ENCODE data around the gene KLF6. TPM values are rescaled to one million over a fixed set of nuclear protein-coding genes. Genes with fewer than 3 reads are reported as not detected.

KLF6 gene
- total RNA-seq, 2 experiments from 2014 or later = 19.2 to 43.0 TPM

DNA sequence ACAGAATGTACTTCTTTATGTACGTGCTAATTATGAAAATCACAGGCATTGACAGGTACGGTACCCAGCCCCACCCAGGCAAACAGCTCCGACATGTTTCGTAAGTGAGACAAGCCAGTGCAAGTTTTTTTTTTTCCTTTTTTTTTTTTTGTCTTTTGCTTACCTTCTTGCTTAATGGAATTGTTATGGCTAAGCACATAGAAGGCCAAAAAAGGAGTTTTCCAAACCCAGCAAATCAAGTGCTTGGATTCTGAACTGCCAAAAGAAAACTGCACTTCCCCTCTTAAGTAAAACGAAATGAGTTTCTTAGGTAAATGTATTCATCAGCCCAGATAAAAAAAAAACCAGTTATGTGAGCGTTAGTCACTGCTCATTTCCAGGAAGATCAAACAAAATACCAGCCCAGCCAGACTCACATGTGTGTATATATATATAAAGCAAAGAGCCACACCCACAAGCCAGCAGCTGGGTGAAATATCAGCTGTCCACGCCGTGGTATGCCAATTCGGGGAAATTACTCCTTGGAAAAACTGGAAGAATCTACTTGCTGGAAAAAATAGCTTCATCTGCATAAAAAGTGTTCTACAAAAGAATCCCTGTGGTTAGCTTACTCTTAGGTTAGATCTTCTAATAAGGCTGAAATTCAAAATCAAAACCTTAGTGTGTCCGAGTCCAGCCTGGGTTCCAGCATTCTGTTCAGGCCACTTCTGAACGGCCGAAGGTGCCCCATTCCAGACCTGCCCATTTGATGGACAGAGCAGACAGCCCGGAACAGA, 8.0 kb downstream of the KLF6 start:
- Histone ChIP-seq H3K36me3 (ENCODE audit: insufficient read depth, low read length) (peaks cover 80% of the 10 kb centered on the region), H3K27ac (ENCODE audit: low read depth, low read length, poor library complexity, severe bottlenecking) (no peak overlapping the region), H3K79me2 (ENCODE audit: insufficient read depth, low read depth, low read length) (peaks cover 42% of the 10 kb centered on the region), H3K4me2 (ENCODE audit: low read length) (no peak overlapping the region), H3K4me1 (ENCODE audit: insufficient read depth, low read length, poor library complexity, severe bottlenecking) (peaks cover 10% of the 10 kb centered on the region), H3K4me3 (ENCODE audit: low read depth, low read length, poor library complexity, severe bottlenecking) (no peak overlapping the region), H3K9me2 (ENCODE audit: insufficient read depth, low read length) (no peaks in the 10 kb centered on the region), H3K9me3 (ENCODE audit: low read length) (no peaks in the 10 kb centered on the region), H2AFZ (ENCODE audit: low read length) (no peak overlapping the region), H4K20me1 (ENCODE audit: insufficient read depth, low read length) (peaks cover 32% of the 10 kb centered on the region)
- ChIA-PET POLR2A (interaction anchor here (0.6 to 0.8 kb wide), 4 partner anchors 42 to 188 kb away, joined by 3 to 4 read pairs (median 4); no protein-coding TSS in a partner anchor), CTCF (ENCODE audit: unreplicated experiment) (no interaction called here)
- TF ChIP-seq, protein P1, sequence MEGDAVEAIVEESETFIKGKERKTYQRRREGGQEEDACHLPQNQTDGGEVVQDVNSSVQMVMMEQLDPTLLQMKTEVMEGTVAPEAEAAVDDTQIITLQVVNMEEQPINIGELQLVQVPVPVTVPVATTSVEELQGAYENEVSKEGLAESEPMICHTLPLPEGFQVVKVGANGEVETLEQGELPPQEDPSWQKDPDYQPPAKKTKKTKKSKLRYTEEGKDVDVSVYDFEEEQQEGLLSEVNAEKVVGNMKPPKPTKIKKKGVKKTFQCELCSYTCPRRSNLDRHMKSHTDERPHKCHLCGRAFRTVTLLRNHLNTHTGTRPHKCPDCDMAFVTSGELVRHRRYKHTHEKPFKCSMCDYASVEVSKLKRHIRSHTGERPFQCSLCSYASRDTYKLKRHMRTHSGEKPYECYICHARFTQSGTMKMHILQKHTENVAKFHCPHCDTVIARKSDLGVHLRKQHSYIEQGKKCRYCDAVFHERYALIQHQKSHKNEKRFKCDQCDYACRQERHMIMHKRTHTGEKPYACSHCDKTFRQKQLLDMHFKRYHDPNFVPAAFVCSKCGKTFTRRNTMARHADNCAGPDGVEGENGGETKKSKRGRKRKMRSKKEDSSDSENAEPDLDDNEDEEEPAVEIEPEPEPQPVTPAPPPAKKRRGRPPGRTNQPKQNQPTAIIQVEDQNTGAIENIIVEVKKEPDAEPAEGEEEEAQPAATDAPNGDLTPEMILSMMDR (conservative IDR thresholded peaks at IDR 0.05; ENCODE audit: low read length) = no peak
- no peak for TF ChIP-seq EZH2phosphoT487 (IDR thresholded peaks at IDR 0.05; ENCODE audit: borderline replicate concordance, low read depth, low read length)
- intact Hi-C loops (cut with micrococcal nuclease; ENCODE audit: unreplicated experiment) = no loop called here
- DNase-seq (ENCODE audit: low spot score) = no peak
- BruUV-seq (replicated peaks) = no TSS peak

DNA sequence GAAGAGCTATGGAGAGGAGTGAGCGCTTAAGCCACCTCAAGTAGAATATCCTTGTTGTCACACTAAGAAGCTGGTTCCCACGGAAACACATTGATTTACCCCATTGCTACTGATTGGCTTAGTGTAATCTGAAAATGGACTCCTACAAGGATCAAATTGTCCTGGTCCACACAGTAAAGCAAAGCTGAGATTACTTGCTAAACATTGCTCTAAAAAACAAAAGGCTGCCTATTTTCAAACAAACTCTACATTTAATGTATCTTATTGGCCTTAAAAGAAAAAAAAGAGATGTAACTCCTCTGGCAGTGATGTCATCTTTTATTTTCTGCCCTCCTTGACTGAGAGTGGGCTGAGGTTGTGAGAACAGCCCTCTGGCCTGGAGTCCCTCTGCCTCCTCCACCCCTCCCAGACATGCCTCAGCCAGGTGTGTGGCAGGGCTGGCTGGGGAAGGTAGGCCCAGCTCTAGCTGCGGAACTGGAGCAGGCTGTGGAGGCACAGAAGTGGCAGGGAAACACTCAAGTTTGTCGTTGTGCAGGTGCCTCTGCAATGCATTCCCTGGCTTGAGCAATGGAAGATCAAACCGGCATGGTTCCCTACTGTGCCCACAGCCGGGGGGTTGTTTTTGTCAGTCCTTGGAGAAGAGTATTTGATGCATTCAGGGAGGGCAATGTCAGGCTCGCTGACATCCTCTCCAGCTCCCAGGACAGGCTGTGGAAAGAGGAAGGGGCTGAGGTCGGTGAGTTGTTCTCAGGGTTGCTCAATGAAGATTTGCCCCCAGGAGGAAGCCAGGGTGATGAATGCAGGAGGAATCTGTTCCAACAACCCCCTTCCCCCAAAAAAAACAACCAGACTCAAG, 9.1 kb downstream of the KLF6 start:
- Histone ChIP-seq H4K20me1 (ENCODE audit: insufficient read depth, low read length) (peaks cover 22% of the 10 kb centered on the region), H3K4me2 (ENCODE audit: low read length) (no peak overlapping the region), H3K4me3 (ENCODE audit: low read depth, low read length, poor library complexity, severe bottlenecking) (no peak overlapping the region), H3K27ac (ENCODE audit: low read depth, low read length, poor library complexity, severe bottlenecking) (no peak overlapping the region), H2AFZ (ENCODE audit: low read length) (no peak overlapping the region), H3K36me3 (ENCODE audit: insufficient read depth, low read length) (peaks cover 70% of the 10 kb centered on the region), H3K9me3 (ENCODE audit: low read length) (no peaks in the 10 kb centered on the region), H3K9me2 (ENCODE audit: insufficient read depth, low read length) (no peaks in the 10 kb centered on the region), H3K4me1 (ENCODE audit: insufficient read depth, low read length, poor library complexity, severe bottlenecking) (no peaks in the 10 kb centered on the region), H3K79me2 (ENCODE audit: insufficient read depth, low read depth, low read length) (peaks cover 32% of the 10 kb centered on the region)
- no peak for DNase-seq (ENCODE audit: low spot score)
- POLR2A ChIA-PET = interaction anchor here (0.8 to 1.7 kb wide), 3 partner anchors 7 to 148 kb away, joined by 3 to 6 read pairs (median 5); no protein-coding TSS in a partner anchor
- BruUV-seq (replicated peaks) = no TSS peak
- intact Hi-C loops (cut with micrococcal nuclease; ENCODE audit: unreplicated experiment) = no loop called here
- CTCF ChIA-PET (ENCODE audit: unreplicated experiment) = no interaction called here
- TF ChIP-seq EZH2phosphoT487 (IDR thresholded peaks at IDR 0.05; ENCODE audit: borderline replicate concordance, low read depth, low read length) = no peak
- TF ChIP-seq, protein P1 (conservative IDR thresholded peaks at IDR 0.05; ENCODE audit: low read length) = no peak
